ENCODE results near the gene WNT5B.
A peak's percentile ranks its signal among the peaks of the same experiment; 100 is the strongest.

Gene WNT5B

DNA sequence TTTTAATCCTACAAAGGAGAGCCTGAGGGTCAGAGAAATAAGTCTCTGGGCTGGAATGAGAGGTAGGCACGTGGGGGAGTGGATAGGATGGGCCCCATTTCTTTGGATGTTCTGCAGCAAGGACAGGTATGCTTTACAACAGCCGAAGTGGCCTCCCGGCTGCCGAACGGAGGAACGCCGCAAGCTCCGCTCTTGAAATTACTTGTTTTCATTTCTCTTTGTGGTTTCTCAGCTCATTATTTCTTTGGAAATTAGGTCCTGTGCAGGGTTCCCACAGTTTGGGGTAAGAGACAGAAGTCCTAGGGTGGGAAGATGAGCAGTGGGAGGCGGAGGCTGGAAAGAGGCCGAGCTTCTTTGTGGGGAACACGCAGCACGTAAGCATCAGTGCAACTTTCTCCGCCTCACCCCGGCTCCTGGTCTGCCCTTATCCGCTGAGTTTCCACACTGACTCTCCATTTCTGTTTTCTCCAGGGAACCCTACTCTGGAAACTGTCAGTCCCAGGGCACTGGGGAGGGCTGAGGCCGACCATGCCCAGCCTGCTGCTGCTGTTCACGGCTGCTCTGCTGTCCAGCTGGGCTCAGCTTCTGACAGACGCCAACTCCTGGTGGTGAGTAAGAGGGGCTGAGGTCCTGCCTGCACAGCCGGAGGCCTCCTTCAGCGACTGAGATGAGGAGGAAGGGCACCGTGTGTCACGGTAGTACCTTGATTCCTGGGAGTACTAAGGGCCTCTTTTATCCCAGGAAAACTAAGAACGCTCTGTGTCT is 2.0 kb downstream of the WNT5B start:
- DNase-seq, result no peak

DNA sequence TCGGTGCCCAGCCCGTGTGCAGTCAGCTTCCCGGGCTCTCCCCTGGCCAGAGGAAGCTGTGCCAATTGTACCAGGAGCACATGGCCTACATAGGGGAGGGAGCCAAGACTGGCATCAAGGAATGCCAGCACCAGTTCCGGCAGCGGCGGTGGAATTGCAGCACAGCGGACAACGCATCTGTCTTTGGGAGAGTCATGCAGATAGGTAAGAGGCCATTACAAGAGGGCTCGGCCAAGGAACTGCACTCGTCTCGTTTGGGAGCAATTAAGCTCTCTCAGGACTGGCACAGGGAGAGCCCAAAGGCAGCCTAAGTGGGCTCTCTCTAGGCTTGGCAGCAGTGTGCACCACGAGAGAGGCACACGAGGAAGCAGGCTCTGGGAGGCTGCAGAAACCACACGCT is 3.7 kb downstream of the WNT5B start:
- DNase-seq, result no peak

DNA sequence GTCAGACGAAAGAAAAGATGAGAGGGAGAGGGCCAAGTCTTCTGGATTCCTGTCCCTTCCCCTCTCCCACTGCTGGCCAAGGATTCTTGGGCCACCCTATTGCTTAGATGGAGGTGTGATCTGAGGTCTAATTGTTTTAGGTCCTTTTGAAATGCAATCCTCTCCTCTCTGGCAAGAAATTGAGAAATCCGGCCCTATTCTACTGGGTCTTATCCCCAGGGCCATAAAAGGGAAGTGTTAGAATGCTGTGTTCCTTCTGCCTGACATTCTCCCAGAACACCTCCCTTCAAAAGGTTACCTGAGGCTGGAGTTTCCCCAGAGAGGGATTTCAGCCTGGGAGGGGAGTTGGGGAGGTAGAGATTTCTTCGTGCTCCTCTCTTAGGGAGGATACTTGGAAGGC is 4.4 kb downstream of the WNT5B start:
- no peak for DNase-seq

DNA sequence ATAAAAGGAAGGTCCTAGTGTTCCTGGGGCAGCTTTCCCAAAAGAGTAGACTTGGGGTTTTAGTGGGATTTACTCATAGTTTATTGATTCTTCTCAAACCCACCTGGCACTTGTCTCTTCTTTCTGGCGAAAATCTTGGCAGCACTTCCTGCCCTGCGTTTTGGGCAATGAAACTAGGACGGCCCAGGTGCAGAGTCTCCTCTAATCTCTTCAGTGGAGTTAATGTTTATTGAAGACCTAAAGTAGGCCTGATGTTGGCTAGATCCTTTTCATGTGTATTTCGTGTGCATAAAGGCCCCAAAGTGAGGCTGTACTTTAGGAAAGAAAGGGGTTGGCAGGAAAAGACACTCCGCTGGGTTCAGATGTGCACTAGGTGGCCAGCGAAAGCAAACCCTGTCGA is 5.1 kb downstream of the WNT5B start:
- no peak for DNase-seq

DNA sequence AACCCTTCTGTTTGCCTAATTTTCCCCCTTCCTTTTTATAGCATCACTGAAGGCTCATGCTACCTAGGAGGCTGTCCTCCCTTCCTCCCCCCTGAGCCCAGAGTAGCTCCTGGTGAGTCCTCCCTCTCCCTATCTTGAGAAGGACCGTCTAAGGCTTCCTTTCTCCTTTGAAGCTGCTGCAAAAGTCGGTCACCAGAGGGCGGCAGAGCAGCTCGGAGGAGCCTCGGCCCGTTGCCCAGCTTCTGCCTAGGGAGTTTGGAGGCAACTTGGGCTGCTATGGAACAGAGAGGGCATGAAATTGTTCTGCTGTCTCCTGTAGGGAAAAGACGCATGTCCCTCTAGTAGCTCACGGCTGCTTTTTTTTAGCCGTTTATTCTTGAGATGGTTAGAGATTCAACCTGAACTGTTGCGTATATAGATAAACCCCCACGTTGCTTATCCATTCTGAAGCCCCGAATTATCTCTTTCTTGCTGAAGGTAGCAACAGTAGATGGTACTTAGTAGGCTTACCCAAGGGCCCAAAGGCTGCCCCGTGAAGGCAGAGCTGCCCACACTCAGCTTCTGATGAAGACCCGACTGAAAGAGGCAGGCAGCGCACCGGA is 5.7 kb downstream of the WNT5B start:
- DNase-seq, result peak; percentile 50

DNA sequence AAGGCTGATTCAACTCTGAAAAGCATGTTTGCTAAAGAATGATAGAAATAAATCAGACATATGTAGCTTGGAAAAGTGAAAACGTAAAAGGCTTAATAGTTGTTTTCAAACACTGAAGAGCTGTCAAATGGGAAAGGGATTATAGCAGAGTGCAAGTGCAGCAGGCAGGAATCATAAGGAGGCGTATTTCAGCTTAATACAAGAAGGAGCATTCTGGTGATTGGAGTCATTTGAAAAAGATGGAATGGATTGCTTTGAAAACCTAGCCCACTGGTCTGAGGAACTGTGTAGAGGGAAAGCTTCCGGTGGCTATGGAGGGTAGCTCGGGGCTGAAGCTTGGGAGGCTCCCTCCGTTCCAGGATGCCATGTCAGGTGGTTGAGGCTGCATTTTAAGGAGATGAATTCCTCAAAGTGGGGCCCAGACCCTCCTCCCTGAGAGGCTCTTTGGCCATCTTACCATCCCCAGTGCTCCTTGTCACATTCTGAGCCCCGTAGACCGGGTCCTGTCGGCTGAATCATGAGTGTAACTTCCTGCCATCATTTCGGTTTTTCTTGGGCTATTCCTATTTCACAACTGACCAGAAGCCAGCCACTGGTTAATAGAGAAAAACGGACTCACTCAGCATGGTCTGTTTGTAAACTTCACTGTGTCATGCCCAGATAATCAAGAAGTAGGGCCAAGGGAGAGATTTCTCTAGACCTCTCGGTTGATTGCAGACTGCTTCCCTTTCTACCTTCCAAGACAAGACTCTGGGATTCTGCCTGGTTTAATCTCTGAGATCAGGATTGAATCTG is 6.5 kb downstream of the WNT5B start:
- DNase-seq, result no peak

DNA sequence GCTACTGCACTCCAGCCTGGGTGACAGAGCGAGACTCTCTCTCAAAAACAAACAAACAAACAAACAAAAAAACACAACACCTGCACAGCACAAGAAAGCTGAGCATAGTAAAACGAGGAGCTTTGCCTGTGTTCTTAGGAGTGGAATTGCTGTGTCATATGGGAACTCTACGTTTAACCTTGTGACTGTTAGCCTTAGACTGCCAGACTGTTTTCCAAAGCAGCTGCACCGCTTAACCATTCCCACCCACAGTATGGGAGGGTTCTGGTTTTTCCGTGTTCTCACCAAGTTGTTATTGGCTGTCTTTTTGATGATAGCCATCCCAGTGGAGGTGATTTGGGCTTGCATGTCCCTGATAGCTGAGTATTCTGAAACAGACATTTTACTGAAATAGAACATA is 9.2 kb downstream of the WNT5B start:
- no peak for DNase-seq

DNA sequence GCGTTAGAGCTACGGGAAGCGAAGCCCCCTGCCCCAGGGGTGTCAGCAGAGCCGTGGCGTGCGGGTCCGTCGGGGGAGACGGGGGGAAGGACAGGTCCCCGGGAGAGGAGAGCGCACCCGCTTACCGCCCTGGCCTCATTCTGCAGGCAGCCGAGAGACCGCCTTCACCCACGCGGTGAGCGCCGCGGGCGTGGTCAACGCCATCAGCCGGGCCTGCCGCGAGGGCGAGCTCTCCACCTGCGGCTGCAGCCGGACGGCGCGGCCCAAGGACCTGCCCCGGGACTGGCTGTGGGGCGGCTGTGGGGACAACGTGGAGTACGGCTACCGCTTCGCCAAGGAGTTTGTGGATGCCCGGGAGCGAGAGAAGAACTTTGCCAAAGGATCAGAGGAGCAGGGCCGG is 10.5 kb downstream of the WNT5B start:
- no peak for DNase-seq

DNA sequence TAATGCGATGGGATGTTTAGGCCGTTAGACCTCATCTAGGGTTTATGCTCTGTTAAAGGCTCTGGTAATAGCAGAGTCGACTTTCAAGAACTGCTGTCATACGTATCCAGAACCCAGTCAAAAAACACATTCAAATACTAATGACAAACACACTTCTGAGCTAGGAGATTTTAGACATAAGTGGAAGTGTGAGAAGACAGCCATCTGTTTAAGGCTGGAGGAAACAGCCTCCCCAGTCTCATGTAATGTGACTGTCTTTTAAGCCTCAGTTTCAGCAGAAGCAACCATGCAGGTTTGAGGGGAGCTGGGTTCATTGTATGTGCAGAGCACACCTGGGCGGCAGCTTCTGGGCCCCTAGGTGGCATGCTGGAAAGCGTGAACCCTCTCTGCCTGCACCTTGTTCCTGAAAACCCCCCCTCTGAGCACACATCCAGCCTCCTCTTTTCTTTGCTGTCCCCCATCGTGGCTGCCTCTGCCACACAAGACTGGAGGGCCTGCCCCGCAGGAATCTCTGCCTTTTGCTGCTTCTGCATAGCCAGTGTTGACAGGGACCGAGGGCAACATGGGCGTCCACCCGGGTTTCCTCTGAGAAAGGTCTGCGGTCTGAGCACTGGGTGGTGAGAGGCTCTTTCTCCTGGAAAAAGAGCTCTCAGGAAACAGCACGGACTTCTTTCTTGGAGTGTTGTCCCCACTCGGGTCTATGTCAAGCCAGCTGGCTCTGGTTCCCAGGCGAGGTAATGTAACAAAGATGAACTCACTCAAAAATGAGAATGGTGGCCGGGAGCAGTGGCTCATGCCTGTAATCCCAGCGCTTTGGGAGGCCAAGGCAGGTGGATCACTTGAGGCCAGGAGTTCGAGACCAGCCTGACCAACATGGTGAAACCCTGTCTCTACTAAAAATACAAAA is 11.6 kb downstream of the WNT5B start:
- no peak for DNase-seq

DNA sequence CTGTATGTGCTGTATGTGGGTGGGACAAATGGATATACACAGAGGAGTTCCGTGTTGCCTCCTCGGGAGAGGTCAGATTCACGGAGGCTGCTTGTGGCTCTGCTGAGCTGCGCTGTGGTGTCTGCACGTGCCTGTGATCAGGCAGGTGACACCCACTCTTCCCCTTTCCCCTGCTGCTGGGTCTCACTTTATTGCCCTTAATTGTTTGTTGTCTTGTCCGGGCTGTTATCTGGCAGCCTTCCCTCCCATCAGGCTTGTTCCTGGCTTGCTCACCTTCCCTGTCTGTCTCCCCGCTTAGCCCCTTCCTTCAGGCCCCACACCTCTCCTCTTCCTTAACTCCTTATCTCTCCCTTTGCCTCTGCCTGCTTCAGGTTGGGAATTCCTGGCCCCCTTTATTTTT is 13.5 kb downstream of the WNT5B start:
- no peak for DNase-seq

DNA sequence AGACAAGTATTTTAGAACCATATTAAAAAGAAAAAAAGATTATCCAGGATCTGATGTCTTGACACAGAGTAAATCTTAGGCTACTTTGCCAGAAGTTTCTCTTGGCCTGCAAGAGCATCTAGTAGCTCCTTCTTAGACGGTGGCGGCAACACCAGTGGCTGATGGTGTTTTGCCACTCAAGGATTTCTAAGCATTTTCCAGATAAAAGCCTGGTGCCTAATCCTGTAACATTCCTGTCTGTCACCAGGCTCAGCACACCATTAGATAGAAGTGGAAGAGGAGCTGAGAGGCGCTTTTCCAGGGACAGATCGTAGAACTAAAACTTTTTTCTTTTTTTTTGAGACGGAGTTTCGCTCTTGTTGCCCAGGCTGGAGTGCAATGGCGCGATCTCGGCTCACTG is 14.0 kb downstream of the WNT5B start:
- no peak for DNase-seq

DNA sequence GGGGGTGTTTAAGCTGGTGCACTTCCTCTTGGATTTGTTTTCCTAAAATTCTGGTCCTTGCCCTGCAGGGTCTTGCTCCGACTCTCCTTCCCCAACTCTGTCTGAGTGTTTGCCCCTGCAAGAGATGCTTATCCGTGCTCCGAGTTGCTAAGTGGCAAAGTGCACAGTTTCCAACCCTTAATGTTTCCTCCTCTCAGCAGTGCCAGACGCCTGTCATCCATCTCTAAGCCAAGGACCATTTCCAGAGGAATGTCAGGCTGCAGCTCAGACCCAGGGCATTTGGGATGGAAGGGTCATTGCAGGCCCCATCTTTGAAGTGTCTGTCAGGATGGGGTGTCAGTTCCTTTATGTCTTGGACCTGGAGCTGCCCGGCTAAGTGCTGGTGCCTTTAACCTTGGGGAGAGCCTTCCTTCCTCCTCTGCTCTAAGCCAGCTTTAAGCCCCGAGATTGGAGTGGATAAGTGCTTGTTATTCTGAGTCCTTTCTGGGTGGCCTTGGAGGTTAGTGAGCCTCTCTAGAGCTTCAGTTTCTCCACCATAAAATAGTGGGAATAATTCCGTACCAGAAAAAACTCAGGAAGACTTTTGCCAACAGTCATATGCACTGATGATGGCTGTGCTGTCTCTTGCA is 15.0 kb downstream of the WNT5B start:
- DNase-seq, result no peak

DNA sequence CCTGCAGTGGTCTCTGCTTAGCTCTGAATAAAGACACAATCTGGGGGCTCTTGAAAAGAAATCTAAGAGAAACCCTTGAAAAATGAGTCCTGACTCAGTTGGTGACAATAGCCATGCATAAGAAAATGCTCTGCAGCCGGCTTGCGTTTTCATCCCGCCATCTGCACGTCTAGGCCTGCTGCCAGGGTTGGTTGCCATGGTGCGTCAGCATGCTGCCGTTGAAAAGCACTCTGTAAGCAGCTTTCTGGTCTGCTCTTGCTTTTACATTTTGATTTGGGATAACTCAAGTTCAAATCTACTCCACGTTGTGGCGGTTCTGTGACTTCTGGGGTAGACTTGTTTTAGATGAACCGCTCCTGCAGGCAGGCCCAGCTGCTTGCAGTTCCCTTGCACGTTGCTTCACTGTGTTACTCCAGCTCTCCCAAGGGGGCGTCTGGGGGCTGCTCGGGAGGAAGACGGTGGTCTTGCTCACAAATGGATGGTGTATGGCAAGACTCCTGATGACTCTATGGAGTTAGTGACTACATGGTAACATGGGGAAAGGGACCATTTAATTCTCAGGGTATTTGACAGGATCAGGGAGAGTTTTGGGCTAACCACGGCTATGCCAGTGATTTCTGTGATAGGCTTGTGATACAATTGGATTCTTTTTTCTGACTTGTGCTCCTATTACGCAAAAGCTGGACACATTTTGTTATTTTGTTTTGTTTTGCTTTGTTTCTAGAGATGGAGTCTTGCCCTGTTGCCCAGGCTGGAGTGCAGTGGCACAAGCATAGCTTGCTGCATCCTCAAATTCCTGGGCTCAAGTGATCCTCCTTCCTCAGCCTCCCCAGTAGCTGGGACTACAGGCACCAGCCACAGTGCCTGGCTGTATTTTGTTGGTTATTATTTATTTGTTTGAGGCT is 15.8 kb downstream of the WNT5B start:
- peak; percentile 68 for DNase-seq

DNA sequence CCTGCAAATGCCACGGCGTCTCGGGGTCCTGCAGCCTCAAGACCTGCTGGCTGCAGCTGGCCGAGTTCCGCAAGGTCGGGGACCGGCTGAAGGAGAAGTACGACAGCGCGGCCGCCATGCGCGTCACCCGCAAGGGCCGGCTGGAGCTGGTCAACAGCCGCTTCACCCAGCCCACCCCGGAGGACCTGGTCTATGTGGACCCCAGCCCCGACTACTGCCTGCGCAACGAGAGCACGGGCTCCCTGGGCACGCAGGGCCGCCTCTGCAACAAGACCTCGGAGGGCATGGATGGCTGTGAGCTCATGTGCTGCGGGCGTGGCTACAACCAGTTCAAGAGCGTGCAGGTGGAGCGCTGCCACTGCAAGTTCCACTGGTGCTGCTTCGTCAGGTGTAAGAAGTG is 16.8 kb downstream of the WNT5B start:
- DNase-seq, result peak; percentile 20

DNA sequence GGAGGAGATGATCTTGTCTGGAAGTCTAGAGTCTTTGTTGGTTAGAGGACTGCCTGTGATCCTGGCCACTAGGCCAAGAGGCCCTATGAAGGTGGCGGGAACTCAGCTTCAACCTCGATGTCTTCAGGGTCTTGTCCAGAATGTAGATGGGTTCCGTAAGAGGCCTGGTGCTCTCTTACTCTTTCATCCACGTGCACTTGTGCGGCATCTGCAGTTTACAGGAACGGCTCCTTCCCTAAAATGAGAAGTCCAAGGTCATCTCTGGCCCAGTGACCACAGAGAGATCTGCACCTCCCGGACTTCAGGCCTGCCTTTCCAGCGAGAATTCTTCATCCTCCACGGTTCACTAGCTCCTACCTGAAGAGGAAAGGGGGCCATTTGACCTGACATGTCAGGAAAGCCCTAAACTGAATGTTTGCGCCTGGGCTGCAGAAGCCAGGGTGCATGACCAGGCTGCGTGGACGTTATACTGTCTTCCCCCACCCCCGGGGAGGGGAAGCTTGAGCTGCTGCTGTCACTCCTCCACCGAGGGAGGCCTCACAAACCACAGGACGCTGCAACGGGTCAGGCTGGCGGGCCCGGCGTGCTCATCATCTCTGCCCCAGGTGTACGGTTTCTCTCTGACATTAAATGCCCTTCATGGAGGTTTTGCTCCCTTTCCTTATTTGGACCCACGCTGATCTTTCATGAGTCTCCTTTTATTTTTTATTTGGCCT is 17.7 kb downstream of the WNT5B start:
- no peak for DNase-seq

DNA sequence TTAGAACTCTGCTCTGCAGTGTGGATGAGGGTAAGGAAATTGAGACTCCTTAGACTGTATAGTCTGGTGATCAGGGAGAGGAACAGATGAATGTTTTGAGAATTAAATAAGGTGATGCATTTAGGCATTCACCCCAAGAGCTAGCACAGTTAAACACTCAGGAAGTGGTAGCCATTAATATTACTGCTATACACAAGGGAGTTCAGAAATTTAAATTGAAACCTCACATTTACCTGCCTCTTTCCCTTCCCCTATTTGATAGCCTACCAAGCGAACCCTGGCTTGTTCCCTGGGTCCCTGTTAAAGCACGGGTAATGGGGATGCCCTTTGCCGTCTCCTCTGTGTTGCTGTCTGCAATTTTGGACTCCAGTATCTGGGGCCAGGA is 18.2 kb downstream of the WNT5B start:
- no peak for DNase-seq

DNA sequence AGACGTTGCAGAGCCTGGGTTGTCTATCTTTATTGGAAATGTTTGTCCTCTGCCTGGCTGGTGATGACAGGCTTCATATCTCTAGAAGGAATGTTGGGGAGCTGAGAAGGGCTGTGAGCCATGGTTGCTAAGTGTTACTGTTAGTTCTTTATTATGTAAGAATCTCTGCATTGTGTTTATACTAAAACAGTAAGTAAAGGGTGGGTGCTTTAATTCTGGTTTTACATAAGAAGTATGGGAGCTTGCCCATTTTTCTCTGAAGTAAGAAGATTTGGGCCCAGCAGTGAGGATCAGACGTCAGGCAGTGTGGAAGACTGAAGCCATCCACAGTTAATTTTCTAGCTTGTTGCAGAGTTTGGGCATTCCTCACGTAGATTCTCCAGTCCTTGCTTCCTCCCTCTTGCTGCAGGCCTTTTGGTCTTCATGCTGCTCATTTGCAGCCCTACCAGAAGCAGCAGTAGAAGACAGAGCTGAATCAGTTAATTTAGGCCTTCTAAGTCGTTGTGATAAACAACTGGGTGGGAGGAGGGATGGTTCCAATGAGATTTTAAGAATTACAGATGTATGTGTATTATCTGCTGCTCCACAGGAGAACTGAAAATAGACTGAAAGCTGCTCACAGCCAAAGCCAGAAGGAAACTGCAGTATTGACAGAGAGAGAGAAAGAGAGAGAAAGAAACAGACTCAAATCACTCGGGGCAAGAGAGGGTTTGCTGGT is 21.4 kb downstream of the WNT5B start:
- no peak for DNase-seq

DNA sequence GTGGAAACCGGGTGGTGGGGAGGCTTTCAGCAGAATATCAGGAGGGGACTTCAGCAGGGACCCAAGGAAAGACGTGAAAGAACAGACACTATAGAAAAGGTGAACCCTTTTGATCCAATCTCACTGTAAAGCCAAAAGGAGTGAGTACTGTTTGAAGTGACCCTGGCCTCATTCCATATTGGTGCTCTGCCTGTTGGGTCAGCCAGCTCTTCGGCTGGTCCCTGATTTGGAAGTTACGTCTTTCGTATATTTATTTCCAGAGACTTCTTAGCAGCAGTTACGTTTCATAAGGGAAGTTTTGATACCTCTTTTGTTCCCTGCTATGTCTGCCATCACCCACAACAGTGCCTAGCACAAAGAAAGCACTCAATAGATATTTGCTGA is 21.9 kb downstream of the WNT5B start:
- no peak for DNase-seq

DNA sequence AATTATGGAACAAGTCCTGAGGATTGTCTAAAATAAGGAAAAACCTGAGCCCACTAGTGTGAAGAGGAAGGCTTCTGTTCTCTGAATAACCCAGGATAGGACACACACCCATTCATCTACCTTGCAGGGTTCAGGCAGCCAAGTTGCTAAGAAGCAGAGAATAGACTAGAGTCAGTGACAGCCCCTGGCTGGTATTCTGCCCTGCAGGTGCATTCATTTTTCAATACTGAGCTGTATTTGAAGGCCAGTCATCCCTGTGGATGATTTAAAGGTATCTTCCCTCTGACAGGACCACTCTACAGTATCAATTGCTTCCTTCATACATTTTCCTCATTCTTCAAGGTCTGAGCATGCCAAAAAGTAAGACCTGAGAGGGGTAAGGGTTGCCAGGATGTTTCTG is 22.9 kb downstream of the WNT5B start:
- DNase-seq, result no peak

DNA sequence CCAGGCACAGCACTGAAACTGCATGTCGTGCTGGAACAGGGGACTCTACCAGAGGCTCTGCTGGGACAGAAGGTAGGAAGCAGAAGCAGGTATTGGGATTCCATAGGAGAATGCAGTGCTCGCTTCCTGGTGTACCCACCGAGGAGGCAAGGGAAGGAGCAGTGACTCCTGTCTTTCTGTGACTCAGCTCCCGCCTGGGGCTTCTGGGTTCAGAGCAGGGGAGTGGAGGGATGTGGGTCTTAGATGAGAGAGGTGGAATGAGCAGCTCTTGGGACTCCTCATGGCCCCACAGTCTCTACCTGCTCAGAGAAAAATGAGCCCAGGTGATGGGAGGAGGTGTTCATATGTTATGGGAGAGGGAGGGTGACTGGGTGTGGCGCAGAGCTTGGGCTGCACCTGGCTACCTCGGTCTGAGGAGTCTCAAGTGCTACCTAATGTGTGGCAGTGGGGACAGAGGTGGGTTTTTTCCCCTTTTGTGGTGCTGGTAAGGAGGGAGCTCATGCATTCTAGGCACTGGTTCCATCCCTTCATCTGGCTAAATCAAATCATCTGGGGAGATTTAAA is 26.3 kb downstream of the WNT5B start:
- DNase-seq, result no peak

Data from NCI-H2029 (cell line).